Muscle layer of colon (tissue), 2 donors: ENCODE data around the gene SMPD1.

Experiments
- H3K27ac ChIP-seq: one replicate; pipeline ENCODE4 v1.7.0; 2013; ENCODE audit warnings: low read depth, mild to moderate bottlenecking, low read length, moderate library complexity
- H3K27me3 ChIP-seq, 2 donors: one replicate each; pipeline ENCODE4 v1.7.0; 2013; ENCODE audit warnings: low read length in 2 of 2, mild to moderate bottlenecking in 2 of 2; ENCODE audit not compliant: insufficient read depth in 2 of 2, control insufficient read depth in 1 of 2
- H3K36me3 ChIP-seq: one replicate; pipeline ENCODE4 v1.7.0; 2013; ENCODE audit warnings: mild to moderate bottlenecking, low read length; ENCODE audit not compliant: insufficient read depth
- H3K4me1 ChIP-seq: one replicate; pipeline ENCODE4 v1.7.0; 2013; ENCODE audit warnings: mild to moderate bottlenecking, low read length; ENCODE audit not compliant: insufficient read depth
- H3K4me3 ChIP-seq, 2 donors: one replicate each; pipeline ENCODE4 v1.7.0; 2013; ENCODE audit warnings: low read length in 2 of 2, low read depth in 1 of 2, mild to moderate bottlenecking in 1 of 2, moderate library complexity in 1 of 2
- H3K9ac ChIP-seq: one replicate; pipeline ENCODE4 v1.7.0; 2013; ENCODE audit warnings: low read length
- H3K9me3 ChIP-seq: one replicate; pipeline ENCODE4 v1.7.0; 2013; ENCODE audit warnings: mild to moderate bottlenecking, low read length
- donor health status: abdominal sarcoma.
- donor health status: Adenocarcinoma of cecum.

SMPD1 gene

DNA sequence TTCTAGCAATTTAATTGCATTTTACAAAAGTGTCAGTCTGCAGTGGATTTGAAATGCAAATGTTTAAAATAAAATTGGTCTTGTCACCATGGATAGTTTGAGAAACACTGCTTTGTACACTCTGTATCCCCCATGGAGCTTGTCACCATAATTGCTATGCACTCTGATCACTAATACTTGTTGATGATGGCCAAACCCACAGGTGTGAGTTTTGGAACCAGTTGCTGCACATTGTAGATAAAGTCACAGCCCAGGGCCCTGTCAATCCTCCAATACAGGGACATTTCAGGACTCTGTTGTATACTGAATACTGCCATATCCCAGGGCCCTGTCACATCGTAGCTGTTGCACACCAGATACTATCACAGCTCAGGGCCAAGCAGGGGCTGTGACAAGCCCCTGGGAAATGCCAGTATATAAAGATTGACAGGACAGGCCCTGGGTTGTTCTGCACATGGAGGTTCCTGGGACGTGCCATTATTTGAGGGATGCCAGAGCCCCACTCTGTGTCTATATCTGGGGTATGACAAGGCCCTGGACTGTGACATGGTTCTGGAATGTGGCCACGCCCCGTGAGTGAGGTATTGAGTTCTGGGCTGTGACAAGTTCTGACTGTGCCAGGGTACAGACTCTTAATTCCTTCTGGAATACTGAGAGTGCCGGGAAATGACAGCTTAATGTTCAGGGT lies 27.9 kb upstream of the SMPD1 start:
- H3K9ac ChIP-seq = no peak overlapping the region
- H3K27me3 ChIP-seq = no peaks in the 10 kb centered on the region
- H3K36me3 ChIP-seq = no peaks in the 10 kb centered on the region
- H3K9me3 ChIP-seq = no peaks in the 10 kb centered on the region
- H3K4me3 ChIP-seq = no peak overlapping the region
- H3K4me1 ChIP-seq = peaks cover under 1% of the 10 kb centered on the region
- H3K27ac ChIP-seq = no peak overlapping the region

DNA sequence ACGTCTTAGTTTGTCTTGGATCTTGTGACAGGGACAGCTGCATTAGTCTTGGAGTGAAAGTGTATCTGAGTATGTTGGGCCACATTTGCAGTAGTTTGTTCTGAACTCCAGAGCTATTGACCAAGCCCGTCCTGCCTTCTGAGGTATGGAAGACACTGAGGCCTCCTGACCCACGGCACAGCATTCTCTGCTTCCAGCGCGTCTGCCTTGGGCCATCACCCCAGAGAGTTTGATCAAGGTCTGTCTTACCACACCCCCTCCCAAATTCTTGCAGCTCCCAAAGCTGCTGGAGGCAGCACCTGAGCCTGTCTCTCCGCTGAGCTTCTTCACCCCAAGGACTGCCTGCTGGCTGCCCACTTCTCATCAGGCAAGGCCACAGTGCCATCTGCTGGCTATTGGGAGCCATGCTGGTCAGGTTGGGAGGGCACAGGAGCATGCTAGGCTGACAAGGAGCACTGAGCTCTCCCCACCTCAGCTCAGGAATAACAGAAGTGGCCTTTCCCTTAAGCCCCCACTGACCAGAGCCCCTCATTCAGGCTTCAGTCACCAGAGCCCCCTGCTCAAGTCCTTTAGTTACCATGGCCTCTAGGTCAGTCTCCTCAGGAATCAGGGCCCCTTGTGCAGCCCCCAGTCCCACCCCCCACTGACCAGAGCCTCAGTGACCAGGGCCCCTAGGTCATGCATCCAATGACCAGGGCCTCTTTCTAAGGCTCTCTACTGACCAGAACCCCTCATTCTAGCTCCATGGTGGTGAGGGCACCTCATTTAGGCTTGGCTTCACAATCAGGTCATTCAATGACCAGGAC lies 27.2 kb upstream of the SMPD1 start:
- H3K27ac ChIP-seq = no peak overlapping the region
- H3K4me3 ChIP-seq = no peak overlapping the region
- H3K9ac ChIP-seq = no peak overlapping the region
- no peaks in the 10 kb centered on the region for H3K4me1 ChIP-seq
- H3K36me3 ChIP-seq = no peaks in the 10 kb centered on the region
- H3K27me3 ChIP-seq = no peaks in the 10 kb centered on the region
- no peaks in the 10 kb centered on the region for H3K9me3 ChIP-seq

DNA sequence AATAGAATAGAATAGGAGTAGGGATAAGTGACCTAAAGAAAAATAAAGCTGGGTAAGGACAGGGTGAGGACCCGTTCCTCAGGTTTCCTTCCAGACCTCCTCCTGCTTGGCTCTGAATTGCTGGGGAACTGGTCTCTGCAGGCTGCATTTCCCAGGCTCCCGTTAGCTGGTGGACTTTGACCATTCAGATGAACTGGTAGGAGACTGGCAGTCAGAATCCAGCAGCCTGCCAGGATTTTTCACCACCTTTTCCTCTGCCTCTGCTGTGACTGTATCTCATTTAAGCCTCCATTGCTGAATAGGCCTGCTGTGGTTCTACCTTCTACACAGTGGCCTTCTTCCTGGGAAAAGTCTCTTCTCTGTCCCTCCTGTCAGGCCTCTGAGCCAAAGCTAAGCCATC lies 24.6 kb upstream of the SMPD1 start:
- Histone ChIP-seq H3K27me3 (no peaks in the 10 kb centered on the region), H3K4me1 (no peaks in the 10 kb centered on the region), H3K9me3 (no peaks in the 10 kb centered on the region), H3K9ac (no peak overlapping the region), H3K27ac (no peak overlapping the region), H3K36me3 (no peaks in the 10 kb centered on the region), H3K4me3 (no peak overlapping the region)

DNA sequence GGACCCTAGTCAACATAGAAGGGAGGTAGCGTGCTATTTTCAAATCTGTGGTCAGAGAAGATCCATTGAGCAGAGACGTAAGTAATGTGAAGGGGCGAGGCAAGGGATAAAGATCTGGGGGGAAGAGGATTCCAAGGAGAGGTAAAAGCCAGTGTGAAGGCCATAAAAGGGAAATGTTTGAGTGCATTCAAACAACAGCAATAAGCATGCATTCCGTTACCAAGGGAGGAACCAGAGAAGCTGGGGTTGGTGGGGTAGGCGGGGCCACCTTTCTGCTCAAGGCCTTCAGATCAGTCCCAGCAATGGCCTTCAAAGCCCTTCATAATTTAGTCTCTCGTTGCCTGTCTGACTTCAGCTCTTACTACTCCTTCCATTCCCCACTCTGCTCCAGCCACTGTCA lies 18.4 kb upstream of the SMPD1 start:
- H3K4me3 ChIP-seq = no peak overlapping the region
- H3K4me1 ChIP-seq = no peaks in the 10 kb centered on the region
- no peak overlapping the region for H3K9ac ChIP-seq
- H3K27ac ChIP-seq = no peak overlapping the region
- H3K27me3 ChIP-seq = no peaks in the 10 kb centered on the region
- H3K9me3 ChIP-seq = no peaks in the 10 kb centered on the region
- no peaks in the 10 kb centered on the region for H3K36me3 ChIP-seq

DNA sequence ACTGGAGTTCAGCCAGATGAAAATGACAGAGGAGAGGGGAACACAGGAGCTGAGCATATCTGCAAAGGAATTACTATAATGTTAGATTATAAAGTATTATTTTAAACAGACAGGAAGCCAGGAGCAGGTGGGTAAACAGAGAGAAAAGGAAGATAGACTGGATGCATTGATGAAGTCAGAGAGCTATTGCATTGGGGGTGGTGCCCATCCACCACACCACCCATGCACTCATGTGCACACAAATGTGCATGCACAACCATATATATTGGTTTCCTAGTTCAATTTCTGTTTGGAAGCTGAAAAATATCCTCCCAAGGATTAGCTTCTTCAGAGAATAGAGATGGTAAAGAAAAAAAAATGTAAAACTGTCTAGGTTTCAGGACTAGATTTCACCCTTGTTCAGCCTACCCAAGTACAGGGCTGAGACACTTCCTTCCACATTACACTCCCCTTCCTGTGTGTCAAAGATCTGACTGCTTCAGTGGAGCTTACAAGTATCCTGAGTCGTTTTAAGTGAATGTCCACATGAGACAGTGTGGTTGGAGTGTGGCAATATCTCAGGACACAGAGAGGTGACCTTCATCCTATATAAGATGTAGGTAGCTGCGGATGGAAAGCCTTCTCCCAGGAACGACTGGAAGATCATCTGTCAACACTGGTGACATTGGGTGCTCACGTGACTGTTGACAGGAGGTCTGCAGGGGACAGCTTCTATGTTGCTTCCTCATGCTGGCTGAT lies 12.2 kb upstream of the SMPD1 start:
- H3K36me3 ChIP-seq = no peaks in the 10 kb centered on the region
- H3K4me1 ChIP-seq = no peaks in the 10 kb centered on the region
- H3K4me3 ChIP-seq = no peak overlapping the region
- no peaks in the 10 kb centered on the region for H3K9me3 ChIP-seq
- no peak overlapping the region for H3K9ac ChIP-seq
- H3K27me3 ChIP-seq = no peaks in the 10 kb centered on the region
- H3K27ac ChIP-seq = no peak overlapping the region

DNA sequence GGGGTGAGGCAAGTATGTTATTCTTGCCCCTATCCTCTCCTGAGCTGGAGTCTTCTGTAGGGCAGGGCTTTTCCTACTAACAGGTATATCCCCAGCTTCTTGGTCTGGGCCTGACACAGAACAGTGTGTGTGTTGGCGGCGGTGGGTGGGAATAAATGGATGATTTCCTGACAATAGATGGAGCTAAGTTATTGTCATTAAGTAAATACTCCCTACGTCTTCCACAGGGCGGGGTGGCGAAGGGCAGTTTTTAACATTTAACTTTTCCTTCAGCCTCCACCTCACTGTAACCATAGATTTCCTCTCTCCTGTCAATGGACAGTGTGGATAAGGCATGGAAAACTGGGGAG lies 11.7 kb upstream of the SMPD1 start:
- Histone ChIP-seq H3K9ac (no peak overlapping the region), H3K27me3 (no peaks in the 10 kb centered on the region), H3K27ac (no peak overlapping the region), H3K9me3 (no peaks in the 10 kb centered on the region), H3K36me3 (no peaks in the 10 kb centered on the region), H3K4me1 (no peaks in the 10 kb centered on the region), H3K4me3 (no peak overlapping the region)

DNA sequence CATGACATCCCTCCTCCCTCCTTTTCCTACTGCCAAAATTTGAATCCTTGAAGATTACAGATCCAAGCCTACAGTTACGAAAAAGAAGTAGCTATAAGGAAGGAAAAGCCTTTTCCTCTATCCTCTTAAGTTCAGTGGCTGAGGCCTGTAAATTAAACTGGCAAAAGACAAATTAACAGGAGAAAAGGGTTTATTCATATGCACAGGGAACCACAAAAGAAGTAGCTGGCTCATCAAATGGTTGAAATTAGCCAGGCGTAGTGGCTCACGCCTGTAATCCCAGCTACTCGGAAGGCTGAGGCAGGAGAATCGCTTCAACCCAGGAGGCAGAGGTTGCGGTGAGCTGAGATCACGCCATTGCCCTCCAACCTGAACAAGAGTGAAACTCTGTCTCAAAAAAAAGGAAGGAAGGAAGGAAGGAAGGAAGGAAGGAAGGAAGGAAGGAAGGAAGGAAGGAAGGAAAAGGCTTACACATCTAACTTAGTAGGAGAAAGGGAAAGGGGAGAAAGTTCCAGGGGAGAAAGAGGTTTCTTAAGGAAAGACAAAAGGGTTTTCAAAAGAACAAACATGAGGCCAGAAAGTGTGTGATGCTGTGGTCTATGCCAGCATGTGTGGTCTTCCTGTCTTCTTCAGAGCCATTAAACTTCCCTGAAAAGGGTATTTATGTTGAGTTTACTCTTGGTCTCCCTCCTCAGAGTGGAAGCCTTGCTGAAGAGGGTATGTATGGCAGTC lies 5.1 kb upstream of the SMPD1 start:
- peaks cover 5% of the 10 kb centered on the region for H3K4me1 ChIP-seq
- no peaks in the 10 kb centered on the region for H3K36me3 ChIP-seq
- H3K4me3 ChIP-seq = no peak overlapping the region
- no peaks in the 10 kb centered on the region for H3K9me3 ChIP-seq
- H3K27ac ChIP-seq = no peak overlapping the region
- no peak overlapping the region for H3K9ac ChIP-seq
- no peaks in the 10 kb centered on the region for H3K27me3 ChIP-seq

DNA sequence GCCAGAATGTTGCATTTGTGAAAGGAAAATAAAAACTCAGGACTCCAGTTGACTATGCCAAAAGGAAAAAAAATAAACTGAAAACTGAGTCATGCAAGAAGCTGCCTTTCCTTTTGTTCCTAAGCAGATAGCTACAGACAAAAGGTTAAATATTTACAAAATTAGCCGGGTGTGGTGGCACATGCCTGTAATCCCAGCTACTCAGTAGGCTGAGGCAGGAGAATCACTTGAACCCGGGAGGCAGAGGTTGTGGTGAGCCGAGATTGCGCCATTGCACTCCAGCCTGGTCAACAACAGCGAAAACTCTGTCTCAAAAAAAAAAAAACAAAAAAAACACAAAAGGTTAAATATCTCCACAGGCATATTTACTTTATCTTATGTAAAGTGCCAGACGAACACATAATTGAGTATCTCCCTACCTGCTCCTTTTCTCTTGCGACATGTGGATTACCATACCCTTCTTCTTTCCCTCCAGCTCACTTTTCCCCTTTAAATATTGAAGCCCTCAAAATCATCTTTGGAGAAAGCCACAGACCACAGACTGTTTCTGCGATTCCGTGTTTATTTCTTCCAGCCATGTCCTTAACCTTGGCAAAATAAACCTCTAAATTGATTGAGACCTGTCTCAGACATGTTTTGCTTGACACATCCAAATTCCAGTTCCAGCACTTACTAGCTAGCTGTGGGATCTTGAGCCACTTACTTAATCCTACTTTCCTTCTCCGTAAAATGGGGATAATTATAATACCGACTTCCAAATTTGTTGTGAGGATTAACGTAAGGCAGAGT lies 2.3 kb upstream of the SMPD1 start:
- no peak overlapping the region for H3K27ac ChIP-seq
- H3K4me1 ChIP-seq = peaks cover 13% of the 10 kb centered on the region
- no peak overlapping the region for H3K9ac ChIP-seq

DNA sequence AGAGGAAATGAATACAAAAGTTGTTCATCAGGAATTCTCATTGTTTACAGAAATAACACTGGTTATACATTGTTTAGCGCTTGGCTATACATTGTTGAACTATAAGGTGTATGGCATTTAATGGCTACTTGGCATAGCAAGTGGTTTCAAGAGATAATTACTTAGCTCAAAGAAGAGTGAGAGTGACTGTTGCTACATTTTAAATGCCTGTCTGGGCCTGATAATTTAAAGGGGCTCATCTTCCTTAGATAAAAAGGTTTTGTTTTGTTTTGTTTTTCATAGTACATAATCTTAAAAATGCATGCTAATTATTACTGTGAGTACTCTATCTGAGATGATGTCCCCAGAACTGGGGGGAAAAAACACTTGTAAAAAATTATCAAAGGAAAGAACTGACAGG lies 1.5 kb upstream of the SMPD1 start:
- Histone ChIP-seq H3K4me3 (no peak overlapping the region), H3K36me3 (no peaks in the 10 kb centered on the region), H3K4me1 (peaks cover 13% of the 10 kb centered on the region), H3K9ac (no peak overlapping the region), H3K27ac (peak overlapping the region; percentile 89), H3K27me3 (no peaks in the 10 kb centered on the region), H3K9me3 (no peaks in the 10 kb centered on the region)

More for the DNA sequence above, 2.3 kb upstream of the SMPD1 start:
- Histone ChIP-seq H3K36me3 (no peaks in the 10 kb centered on the region), H3K27me3 (no peaks in the 10 kb centered on the region), H3K9me3 (no peaks in the 10 kb centered on the region), H3K4me3 (no peak overlapping the region)

DNA sequence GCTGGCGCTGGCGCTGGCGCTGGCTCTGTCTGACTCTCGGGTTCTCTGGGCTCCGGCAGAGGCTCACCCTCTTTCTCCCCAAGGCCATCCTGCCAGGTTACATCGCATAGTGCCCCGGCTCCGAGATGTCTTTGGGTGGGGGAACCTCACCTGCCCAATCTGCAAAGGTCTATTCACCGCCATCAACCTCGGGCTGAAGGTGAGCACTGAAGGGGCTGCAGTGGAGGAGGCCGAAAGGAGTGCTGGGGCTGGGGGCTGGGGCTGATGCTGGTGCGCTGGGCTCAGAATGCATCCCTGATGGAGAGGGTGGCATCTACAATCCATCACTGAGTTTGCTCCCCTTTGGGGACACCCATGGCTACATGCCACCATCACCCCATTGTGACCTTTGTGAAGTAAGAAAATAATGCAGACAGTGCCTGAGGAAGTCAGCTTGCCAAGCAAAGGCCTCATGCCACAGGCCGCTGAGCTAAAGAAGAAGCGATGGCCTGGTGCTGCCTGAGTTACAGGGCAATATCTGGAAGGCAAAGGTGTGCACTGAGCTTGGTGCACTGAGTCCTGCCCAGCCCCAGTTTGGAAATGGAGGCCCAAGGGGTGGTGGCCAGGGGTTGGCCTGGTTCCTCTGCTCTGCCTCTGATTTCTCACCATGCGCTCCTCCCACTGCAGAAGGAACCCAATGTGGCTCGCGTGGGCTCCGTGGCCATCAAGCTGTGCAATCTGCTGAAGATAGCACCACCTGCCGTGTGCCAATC lies 620 bp downstream of the SMPD1 start:
- H3K9ac ChIP-seq = peak overlapping the region; percentile 89
- H3K27me3 ChIP-seq = no peaks in the 10 kb centered on the region
- peak overlapping the region; percentile 73 to 97 for H3K4me3 ChIP-seq
- H3K36me3 ChIP-seq = peaks cover 7% of the 10 kb centered on the region
- peak overlapping the region; percentile 89 for H3K27ac ChIP-seq
- peaks cover 13% of the 10 kb centered on the region for H3K4me1 ChIP-seq
- no peaks in the 10 kb centered on the region for H3K9me3 ChIP-seq
